Activated T-helper 1 cell treated with Interleukin-2 at 50 U/mL for 16 hours (primary cell): Measurements from ENCODE around the gene BANF2.

Source experiments
- DNase-seq: peaks from one replicate; pipeline ENCODE4 v3.0.0-alpha.2; 2020; ENCODE audit warnings: low read depth

Gene BANF2

DNA sequence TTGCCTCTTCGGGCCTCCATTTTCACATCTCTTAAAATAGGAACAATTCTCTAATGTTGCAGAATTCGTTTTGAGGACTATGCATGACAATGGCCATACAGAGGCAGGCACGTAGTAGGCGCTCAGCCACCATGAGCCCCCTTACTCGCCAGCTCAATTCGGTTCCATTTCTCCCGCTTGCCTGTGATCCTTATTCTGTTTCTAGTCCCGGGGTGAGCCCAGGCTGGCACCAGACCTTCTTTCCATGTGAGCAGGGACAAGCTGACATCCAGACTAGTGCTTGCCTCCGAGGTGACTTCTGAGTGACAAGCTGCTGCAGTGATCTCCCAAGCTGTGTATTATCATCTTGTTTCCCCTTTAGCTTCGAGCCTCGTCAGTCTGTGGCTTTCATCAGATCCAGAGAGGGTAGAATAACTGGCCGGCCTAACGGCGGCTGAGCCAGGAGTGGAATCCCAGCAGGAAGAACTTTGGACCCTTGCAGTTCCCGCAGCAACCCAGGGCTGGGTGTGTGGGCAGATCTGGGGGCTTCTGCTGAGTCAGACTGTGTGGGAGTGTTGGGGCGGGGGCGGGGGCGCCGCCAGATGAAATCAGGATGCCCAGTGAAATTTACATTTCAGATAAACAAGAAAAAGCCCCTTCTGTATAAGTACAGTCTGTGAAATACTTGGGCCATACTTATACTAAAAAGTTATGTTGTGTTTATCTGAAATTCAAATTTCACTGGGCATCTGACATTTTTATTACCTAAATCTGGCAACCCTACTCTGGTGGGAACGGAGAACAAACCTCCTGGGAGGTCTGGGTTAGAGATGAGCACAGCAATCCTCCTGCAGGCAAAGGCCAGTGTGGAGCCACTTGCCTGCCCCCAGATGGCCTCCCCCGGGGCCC, 10.9 kb downstream of the BANF2 start:
- DNase-seq, result no peak

DNA sequence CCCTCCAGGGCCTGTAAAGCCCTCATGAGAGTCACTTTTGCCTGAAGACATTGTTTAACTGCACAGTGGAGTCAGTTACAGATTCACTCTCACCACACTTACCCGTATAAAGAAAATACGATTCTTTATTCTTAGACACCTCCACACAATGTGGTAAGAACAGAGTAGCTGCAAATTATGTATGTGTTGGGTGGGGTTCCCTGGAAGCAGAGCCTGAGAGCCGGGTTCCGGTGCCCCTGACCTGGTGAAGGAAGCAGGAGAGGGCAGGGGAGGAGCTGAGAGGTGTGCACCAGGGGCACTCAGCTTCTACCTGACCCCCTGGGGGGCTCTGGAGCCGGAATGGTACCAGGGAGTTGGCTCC, 11.5 kb downstream of the BANF2 start:
- no peak for DNase-seq

DNA sequence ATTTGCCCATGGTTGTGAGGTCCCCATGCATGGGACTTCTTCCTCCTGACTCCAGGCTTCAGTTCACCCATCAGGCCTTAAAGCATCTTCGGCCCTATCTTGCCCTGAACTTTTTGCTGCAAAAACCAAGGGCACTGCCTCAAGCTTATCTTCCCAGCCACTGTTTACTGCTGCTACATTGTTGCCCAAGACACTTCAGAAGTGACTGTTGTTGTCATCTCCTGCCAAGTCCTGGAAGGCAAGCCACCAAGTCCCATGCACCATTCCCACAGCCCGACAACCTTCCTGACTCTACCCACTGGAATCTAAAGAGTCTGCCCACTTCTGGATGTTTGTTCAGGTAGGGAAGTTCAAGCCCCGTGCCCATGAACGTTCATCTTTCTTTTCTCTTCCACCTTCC, 12.4 kb downstream of the BANF2 start:
- DNase-seq, result no peak

DNA sequence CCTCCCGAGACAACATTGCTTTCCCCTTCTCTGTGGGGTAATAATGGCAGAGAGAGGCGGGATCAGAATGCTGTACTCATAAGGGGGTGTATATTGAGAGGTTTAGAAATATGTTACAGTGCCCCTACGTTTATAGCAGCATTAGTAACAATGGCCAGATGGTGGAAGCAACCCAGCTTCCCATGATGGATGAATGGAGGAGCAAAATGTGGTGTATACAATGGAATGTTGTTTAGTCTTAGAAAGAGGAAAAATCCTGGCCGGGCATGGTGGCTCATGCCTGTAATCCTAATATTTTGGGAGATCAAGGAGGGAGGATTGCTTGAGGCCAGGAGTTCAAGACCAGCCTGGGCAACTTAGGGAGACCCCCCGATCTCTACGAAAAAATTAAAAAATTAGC, 12.9 kb downstream of the BANF2 start:
- no peak for DNase-seq

DNA sequence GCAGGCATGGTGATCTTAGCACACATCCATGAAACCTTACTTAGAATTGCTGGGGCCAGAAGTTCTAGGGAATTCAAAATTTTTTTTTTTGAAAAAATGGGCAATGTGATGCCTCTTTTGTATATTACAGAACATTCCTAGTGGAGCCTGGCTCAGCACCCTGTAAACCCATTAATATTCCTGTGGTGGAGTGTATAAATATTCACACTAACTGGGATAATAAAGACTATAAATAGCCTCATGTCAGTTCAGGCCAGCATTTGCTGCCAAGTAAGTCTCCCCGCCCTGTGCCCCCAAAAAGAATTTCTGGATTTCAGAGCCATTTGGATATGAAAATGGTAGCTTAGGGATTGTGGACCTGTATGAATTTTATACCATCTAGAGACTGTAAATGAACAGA, 14.8 kb downstream of the BANF2 start:
- no peak for DNase-seq

DNA sequence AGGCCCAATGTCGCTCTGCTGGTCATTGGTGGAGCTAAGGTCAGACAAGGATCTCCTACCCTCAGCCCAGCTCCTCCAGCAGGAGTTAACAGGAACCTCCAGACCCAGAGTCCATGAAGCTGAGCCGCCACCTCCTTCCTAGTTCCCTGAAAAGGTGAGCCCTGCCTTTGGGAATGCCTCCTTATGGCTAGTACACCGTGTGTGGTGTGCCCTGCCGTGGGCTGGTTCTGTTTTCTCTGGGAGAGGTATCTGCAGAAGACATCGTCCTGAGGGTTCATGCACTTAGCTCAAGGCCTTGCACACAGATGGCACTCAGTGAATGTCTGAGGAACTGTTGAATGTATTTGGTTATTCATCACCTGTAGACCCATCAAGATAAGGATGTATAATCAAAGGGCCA, 15.3 kb downstream of the BANF2 start:
- no peak for DNase-seq

DNA sequence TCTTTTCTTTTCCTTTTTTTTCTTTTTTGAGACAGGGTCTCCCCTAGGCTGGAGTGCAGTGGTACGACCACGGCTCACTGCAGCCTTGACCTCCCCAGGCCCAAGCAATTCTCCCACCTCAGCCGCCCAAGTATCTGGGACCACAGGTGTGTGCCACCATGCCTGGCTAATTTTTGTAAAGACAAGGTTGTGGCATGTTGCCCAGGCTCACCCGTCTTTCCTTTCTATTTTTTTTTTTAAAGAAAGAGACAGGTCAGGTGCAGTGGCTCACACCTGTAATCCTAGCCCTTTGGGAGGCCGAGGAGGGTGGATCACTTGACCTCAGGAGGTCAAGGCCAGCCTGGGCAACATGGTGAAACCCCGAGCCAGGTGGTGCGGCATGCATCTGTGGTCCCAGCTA, 16.6 kb downstream of the BANF2 start:
- no peak for DNase-seq

DNA sequence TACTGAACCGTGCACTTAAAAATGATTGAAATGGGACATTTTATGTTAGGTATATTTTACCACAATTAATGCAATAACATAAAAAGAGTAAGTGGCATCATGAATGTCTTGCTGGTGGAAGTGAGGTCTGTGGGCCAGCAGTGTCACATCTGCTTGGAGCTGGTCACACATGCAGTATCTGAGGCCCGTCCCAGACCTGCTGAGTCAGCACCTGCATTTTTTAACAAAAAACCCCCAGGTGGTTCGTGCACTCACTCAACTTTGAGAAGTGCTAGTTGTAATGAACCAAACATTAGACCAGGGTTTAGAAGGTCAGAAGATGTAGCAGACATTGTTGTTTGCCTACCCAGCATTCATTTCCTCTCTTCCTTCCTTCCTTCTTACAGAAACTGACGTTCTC, 21.0 kb downstream of the BANF2 start:
- DNase-seq, result no peak

DNA sequence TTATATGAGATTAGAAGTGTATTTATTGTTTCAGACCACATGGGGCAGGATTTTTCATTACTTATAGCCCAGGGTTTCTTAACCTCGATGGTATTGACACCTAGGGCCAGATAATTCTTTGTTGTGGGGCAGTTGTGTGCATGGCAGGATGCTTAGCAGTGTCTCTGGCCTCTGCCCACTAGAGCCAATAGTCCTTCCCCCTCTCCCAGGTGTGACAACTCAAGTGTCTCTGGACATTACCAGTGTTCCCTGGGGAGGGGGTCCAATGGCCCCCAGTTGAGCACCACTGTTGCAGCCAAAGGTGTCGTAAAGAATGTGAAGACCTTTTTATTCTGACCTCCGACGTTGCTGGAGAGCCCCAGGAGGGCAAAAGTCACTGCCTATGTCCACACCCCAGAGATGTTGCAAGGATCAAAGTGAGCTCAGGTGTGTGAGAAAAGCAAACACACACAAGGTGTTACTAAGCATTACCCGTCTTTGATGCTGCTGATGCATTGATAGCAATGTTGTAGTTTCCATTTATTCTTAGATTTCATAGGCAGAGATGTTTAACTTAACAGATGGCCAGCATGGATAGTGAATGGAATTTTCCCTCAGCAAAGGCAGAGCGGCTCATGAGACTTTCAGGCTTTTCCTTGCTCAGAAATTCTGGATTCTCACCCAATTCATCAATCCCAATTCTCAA, 22.2 kb downstream of the BANF2 start:
- DNase-seq, result no peak

DNA sequence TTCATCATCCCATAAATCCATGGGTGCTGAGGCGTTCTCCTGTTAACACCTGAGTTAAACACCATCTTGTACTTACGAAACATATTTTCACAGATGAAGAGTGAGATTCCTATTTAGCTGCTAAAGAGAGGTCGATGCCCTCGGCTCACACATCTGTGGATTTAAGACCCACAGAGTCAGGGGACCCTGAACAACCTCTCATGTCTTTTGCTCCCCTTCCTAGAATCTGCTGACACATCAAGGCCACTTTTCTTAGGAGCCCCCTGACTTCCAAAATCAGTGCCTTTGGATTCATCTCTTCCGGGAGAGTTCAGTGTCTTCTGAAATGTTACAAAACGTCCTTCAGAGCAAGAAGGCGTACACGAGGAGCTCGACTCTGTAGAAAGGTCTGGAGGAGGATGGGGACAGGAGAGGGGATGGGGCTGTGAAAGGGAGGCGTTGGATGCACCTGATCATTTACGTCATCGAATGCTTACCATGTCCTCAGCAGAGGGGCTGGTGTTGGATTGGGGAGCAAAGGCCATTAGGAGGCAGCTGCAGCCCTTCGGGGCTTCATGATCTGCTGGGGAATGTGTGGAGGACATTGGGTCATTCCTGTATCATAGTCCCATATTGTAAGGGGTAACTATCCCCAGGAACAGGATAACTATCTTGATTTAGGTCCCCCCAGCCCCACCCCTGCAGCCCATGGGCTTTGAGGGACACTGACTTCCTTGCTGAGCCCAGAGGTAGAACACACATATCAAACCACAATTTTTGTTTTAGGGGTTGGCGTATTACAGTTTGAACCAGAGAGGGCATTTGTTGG, 22.9 kb downstream of the BANF2 start:
- DNase-seq, result no peak

DNA sequence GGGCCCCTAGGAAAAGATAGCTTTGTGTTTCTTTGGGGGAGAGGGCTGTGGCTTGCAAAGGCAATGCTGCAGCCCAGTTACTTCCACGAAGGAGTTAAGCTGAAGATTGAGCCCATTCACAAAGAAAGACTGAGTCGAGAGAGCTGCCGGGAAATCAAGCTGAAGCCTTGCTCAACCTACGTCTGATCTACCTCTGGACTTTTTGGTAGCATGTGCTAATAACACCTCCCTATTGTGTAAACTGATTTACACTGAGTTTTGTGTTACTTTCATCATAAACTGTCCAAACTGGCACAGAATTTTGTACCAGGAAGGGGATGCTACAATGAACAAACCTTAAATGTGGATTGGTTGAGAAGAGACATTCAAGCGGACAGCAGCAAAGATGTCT, 23.5 kb downstream of the BANF2 start:
- DNase-seq, result no peak

DNA sequence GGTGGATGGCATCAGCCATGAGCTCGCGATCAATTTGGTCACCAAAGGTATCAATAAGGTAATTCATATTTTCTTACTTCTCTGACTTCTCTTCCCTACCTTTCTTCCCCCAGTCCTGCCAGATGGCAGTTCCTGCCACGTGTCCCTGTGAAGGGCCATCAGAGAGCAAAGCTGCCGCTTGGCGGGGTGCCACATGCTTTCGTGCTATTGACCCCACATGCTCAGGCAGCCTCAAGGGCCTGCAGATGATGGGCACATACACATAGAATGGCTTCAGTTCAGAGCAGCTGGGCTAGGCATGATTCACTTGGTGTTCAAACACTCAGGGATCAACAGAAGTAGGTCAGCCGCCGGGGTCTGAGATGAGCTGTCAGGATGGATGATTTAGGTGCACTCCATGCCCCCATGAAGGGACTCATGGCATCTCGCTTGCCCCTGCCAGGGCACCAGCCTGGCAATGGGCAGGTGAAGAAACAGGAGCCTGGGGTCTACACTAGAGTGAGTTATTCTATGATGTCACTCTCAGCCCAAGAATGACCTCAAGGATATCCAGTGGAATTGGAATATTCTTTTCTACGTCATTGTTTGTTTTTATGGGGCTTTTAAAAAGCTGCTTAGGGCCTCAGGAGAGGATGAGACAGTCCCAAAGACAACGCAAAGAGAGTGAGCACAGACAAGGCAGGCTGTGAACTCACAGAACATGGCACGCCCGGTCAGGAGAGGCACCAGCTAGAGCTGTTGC, 25.5 kb downstream of the BANF2 start:
- no peak for DNase-seq

DNA sequence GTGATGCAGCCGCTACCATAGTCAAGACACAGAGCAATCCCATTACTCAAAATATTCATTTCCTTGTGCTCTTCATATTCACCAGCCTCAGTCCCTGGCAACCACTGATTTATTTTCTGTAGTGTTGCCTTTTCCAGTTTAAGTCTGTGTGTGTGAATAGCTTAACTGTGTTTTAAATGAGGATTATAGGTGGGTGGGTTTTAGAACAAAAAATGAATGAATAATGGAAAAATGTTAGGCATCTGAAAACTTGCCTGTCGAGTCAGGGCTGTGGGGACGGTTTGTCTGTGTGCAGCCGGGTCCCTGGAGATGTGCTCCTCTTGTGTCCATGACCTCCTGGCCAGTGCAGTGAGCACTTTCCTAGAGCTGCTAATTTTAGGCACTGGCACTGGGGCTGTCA, 27.1 kb downstream of the BANF2 start:
- DNase-seq, result no peak

DNA sequence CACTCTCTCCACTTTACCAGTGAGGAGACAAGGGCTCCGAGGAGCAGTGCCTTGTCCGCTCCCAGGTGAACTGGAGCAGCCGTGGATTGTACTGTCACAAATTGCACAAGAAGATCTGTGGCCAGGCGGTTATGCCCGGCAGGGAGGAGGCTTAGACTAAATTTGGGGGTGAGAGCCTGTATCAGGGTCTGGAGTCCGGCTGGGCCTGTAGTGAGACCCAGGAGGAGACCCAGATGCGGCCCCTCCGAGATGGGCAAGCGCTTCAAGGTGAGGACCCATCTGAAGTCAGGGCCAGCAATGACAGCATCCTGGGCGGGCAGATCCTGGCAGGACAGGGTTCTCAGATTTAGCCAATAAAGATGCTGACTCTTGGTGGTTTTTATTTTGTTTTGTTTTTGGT, 27.6 kb downstream of the BANF2 start:
- DNase-seq, result no peak

DNA sequence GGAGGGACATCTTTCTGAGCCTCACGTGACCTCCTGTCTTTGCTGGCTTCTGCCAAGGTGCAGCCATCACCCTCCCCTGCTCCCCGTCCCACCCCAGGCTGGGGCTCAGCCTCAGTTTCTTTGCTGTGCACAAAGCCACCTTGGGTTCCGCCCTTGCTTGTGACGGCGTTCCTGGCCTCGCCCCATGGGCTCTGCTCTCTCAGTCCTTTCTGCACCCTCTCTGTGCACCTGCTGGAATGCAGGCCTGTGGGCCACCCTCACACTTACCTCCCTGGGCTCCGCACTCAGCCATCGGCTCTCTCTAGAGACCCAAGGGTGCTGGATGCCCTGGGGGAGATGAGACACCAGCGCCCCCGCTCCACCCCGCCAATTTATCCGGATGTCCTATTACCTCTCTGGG, 28.3 kb downstream of the BANF2 start:
- DNase-seq, result no peak

DNA sequence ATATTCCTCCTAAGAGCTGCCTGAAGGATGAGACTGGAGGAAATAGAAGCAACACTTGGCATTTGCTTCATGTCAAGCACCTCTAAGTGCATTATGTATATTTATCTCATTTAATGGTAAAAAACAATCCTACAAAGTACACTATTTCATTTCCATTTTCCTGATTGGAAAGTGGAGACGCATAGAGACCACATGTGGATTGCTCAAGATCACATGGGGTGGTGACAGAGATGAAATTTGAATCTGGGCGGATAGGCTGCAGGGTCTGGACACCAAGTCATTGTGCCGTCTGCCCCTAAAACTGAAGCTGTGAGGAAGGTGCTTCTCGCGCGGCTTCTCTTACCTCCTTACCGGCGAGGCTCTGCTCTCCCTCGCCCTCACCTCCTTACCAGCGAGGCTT, 30.3 kb downstream of the BANF2 start:
- no peak for DNase-seq

DNA sequence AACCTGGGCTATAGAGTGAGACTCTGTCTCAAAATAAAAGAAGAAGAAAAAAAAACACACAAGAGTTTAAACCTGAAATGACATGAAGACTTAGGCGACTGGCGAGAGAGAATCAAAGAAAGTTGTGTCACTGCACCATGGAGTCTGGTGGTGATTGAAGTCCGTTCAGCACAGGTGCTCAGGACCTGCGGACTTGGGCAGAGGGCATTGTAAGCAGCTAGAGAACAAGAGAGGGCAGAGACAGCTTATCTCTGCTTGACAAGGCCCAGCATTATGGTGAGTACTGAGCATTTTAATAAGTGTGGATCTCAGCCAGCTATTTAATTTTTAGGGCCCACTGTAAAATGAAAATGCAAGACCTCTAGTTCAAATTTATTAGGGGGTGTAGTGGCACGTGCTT, 31.5 kb downstream of the BANF2 start:
- no peak for DNase-seq

DNA sequence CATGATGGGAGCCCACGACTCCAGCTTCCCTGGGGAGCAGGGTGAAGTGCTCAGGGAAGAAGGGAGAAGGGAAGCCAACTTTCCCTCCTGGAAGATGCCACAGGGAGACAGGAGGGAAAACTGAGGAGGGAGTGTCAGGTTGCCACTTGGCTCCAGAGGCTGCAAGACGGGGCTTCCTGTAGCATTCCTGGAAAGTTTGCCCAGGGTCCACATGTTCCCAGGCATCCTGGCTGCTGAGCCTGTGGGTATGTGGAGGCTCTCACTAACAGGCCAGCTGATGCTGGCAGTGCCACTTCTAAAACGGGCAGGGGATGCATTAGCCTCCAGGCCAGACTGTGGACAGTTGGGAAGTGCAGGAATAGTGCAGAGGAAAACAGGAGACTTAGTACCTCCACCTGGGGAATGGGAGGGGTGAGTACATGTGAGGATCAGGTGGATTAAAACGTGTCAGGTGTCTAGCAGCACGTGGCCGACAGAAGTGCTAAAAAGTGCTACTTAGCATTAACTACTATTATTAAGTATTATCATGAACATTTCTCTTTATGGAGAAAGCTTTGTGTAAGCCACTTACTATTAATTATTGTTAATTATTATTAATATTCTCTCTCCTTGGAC, 33.2 kb downstream of the BANF2 start:
- no peak for DNase-seq

DNA sequence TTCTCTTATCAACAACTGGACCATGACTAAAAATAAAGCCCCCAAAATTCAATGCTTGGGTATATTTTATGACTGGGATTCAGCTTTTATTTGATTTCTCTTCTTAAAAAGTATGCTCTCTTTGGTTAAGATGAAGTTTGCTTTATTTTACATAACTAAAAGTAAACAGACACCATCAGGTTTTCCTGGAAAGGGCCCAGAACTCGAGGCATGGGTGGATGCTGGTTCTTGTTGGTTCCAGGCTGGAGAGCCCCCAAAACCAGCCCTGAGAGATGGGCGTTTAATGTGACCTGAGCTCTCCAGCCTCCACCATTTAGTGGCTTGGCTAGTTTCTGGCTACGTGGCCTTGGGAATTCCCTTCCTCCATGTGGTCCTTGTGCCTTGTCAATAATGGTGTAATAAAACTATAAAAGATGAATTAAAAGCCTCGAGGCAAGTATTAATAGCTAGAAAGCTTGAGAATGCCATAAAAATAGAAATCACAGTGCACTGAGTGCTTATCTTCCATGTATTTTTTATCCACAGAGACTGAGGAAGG, 34.1 kb downstream of the BANF2 start:
- no peak for DNase-seq

DNA sequence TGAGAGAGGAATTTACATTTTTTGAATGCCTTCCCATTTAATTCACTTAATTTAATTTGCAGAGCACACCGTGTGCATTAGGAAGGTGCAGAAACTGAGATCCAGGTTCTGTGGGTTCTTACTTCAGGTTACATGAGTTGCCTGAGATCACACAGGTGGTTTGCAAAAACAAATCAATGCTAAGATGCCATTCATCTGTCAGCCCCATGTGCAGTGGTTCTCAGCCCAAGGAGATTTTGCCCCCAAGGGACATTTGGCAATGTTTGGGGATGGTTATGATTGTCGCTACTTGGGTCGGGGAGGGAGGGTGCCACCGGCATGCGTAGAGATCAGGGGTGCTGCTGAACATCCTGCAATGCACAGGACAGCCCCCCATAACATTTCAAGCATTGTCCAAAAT, 34.6 kb downstream of the BANF2 start:
- DNase-seq, result no peak

DNA sequence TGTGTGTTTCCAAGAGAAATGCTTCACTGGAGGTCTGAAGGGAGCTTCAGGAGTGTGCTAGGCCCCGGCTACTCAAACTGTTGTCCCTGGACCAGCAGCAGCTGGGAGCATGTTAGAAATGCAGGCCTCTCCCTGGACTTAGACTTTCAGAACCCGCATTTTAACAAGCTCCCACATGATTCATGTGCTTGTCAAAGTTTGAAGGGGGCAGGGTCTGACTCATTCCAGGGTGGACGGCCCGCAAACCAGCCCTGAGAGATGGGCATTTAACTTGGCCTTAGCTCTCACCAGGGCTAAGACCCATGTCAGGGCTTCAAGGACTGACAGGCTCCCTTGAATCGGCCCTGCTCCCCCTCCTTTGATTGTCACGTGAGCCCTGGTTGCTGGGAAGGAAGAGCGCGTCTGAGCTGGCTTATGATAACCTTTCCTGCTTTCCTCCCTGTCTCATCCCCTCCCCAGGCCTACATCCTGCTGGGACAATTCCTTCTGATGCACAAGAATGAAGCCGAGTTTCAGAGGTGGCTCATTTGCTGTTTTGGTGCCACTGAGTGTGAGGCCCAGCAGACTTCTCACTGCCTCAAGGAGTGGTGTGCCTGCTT, 35.5 kb downstream of the BANF2 start:
- no peak for DNase-seq
